H1 (cell line): ENCODE results near the gene MARCHF10. TPM values are rescaled to one million over a fixed set of nuclear protein-coding genes. Genes with fewer than 3 reads are reported as not detected.

Experiments used
- CBX5 ChIP-seq: fragments of 300-800, 300-1000 bp; sonication (generic); IDR thresholded peaks from 2 replicates; pipeline ENCODE4 v1.7.1; 2016; ENCODE audit warnings: antibody characterized with exemption, low read length, low read depth
- RAD21 ChIP-seq, 2 experiments: IDR thresholded peaks in 1 of 2; conservative IDR thresholded peaks in 1 of 2; 2 replicates each; pipeline ENCODE4 v1.6.1; 2011; ENCODE audit warnings: low read depth in 2 of 2, low read length in 2 of 2, improper control_type of control experiment in 1 of 2, inconsistent platforms in 1 of 2, mild to moderate bottlenecking in 1 of 2, moderate library complexity in 1 of 2
- SRF ChIP-seq: IDR thresholded peaks from 2 replicates; pipeline ENCODE4 v1.6.1; 2011; ENCODE audit warnings: mild to moderate bottlenecking, low read depth, low read length, moderate library complexity
- TAF7 ChIP-seq: optimal IDR thresholded peaks from 2 replicates; pipeline ENCODE3; 2011; ENCODE audit warnings: low read depth, mild to moderate bottlenecking, inconsistent platforms, low read length, moderate library complexity, borderline replicate concordance
- polyA plus RNA-seq, 7 experiments: library from polyadenylated mRNA; depleted of rRNA in 3 of 7; stranded (reverse) in 5 of 7; unstranded in 2 of 7; fragments of >200 nt in 5 of 7; fragments of 200-250 nt in 2 of 7; gene quantifications; 1 replicate in 5 of 7; 2 replicates in 1 of 7; 4 replicates in 1 of 7; pipeline versions ENCODE4 v1.2.1 to v1.2.3, GENCODE V29; 2011 to 2013; ENCODE audit warnings: missing spikeins in 2 of 7, mixed read lengths in 2 of 7
- total RNA-seq: library from RNA; stranded (reverse); fragmentation: NEBNext Ultra II Directional; extraction: Animal tissue kit (Norgen Biotek cat#: 25700); gene quantifications from 2 replicates; pipeline ENCODE4 v1.2.1, GENCODE V29; 2021
- TF ChIP-seq, protein P1 (sequence below): IDR thresholded peaks from 2 replicates; pipeline ENCODE4 v1.6.1; 2012; ENCODE audit warnings: low read length, inconsistent platforms

Gene MARCHF10
- total and polyA plus RNA-seq, 2 of the 8 experiments (the other 6 are each of a cell fraction or from before 2014, with no cell fraction given): 0.48 to 0.73 TPM

DNA sequence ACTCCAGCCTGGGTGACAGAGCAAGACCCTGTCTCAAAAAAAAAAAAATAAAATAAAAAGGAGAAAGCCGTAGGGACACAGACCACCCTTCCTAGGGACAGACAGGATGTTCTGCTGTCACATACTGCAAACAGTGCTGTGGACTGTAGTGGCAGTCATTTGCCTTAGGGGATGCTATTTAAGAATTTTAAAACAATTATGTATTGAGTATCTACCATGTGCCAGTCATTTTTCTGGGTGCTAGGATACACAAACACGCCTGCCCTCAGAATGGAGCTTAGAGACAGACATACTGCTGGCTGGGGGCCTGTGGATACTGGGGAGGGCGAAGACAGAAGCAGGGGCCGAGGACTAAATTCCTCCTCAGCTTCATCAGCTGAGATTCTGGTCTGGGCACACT lies 135.2 kb downstream of the MARCHF10 start (continued):
- TF ChIP-seq, protein P1, sequence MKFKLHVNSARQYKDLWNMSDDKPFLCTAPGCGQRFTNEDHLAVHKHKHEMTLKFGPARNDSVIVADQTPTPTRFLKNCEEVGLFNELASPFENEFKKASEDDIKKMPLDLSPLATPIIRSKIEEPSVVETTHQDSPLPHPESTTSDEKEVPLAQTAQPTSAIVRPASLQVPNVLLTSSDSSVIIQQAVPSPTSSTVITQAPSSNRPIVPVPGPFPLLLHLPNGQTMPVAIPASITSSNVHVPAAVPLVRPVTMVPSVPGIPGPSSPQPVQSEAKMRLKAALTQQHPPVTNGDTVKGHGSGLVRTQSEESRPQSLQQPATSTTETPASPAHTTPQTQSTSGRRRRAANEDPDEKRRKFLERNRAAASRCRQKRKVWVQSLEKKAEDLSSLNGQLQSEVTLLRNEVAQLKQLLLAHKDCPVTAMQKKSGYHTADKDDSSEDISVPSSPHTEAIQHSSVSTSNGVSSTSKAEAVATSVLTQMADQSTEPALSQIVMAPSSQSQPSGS: no peak
- TF ChIP-seq CBX5: no peak
- TF ChIP-seq SRF: no peak
- no peak for TF ChIP-seq TAF7
- TF ChIP-seq RAD21 (IDR thresholded peaks at IDR 0.05 in 1 of 2, conservative IDR thresholded peaks at IDR 0.05 in 1 of 2; ENCODE audit: low read depth in 2 of 2, low read length in 2 of 2): no peak
